Measurements from ENCODE around the gene ACTN4. TPM values are rescaled to one million over a fixed set of nuclear protein-coding genes. Genes with fewer than 3 reads are reported as not detected.
A peak's percentile ranks its signal among the peaks of the same experiment; 100 is the strongest.

The ACTN4 gene
- total RNA-seq, 2 experiments from 2014 or later, result 337 to 354 TPM

GRCh38 chr19:38665219-38665931, 17.9 kb downstream of the ACTN4 start:
- DNase-seq, result no peak
- Mint-ChIP-seq H3K9me3 (no peaks in the 10 kb centered on the region), H3K36me3 (ENCODE audit: low read depth) (peaks cover 51% of the 10 kb centered on the region), H3K4me3 (no peak overlapping the region), H3K4me1 (peaks cover 88% of the 10 kb centered on the region), H3K27ac (peak overlapping the region; percentile 62), H3K27me3 (no peaks in the 10 kb centered on the region)
- ChIA-PET POLR2A (no interaction called here), CTCF (interaction anchor here (1.3 to 1.5 kb wide), 3 partner anchors 9 to 107 kb away, joined by 3 to 4 read pairs (median 4); no protein-coding TSS in a partner anchor)

GRCh38 chr19:38665950-38666662, 18.7 kb downstream of the ACTN4 start:
- no peak overlapping the region for H3K4me3 Mint-ChIP-seq
- H3K27me3 Mint-ChIP-seq, result no peaks in the 10 kb centered on the region
- H3K27ac Mint-ChIP-seq, result peak overlapping the region; percentile 62
- ChIA-PET POLR2A (no interaction called here), CTCF (interaction anchor here (0.6 to 1.5 kb wide), 3 partner anchors 20 to 108 kb away, joined by 3 to 4 read pairs (median 3); no protein-coding TSS in a partner anchor)
- H3K9me3 Mint-ChIP-seq, result no peaks in the 10 kb centered on the region
- no peak for DNase-seq
- peaks cover 88% of the 10 kb centered on the region for H3K4me1 Mint-ChIP-seq
- peaks cover 50% of the 10 kb centered on the region for H3K36me3 Mint-ChIP-seq (ENCODE audit: low read depth)

- H3K36me3 Mint-ChIP-seq (ENCODE audit: low read depth), result peaks cover 47% of the 10 kb centered on the region
Observed at GRCh38 chr19:38666663-38667511, 19.4 kb downstream of the ACTN4 start.

GRCh38 chr19:38667661-38668171, 20.3 kb downstream of the ACTN4 start:
- no peaks in the 10 kb centered on the region for H3K27me3 Mint-ChIP-seq
- ChIA-PET CTCF (interaction anchor here (0.6 kb wide), 1 partner anchor 773 kb away, joined by 3 read pairs; no protein-coding TSS in a partner anchor), POLR2A (no interaction called here)
- H3K9me3 Mint-ChIP-seq, result no peaks in the 10 kb centered on the region
- no peak overlapping the region for H3K4me3 Mint-ChIP-seq
- DNase-seq, result no peak
- H3K36me3 Mint-ChIP-seq (ENCODE audit: low read depth), result peaks cover 45% of the 10 kb centered on the region
- H3K27ac Mint-ChIP-seq, result peak overlapping the region; percentile 63
- peaks cover 87% of the 10 kb centered on the region for H3K4me1 Mint-ChIP-seq

More at GRCh38 chr19:38666663-38667511, 19.4 kb downstream of the ACTN4 start:
- Mint-ChIP-seq H3K27ac (peak overlapping the region; percentile 68), H3K4me1 (peaks cover 92% of the 10 kb centered on the region), H3K9me3 (no peaks in the 10 kb centered on the region), H3K4me3 (no peak overlapping the region), H3K27me3 (no peaks in the 10 kb centered on the region)
- ChIA-PET CTCF (interaction anchor here (0.9 kb wide), 1 partner anchor 103 kb away, joined by 3 read pairs; no protein-coding TSS in a partner anchor), POLR2A (no interaction called here)
- peak; percentile 43 for DNase-seq

GRCh38 chr19:38669552-38669951, 22.1 kb downstream of the ACTN4 start:
- H3K36me3 Mint-ChIP-seq (ENCODE audit: low read depth), result peaks cover 39% of the 10 kb centered on the region
- H3K27me3 Mint-ChIP-seq, result no peaks in the 10 kb centered on the region
- peak overlapping the region; percentile 81 for H3K27ac Mint-ChIP-seq
- no peaks in the 10 kb centered on the region for H3K9me3 Mint-ChIP-seq
- CTCF ChIA-PET, result interaction anchor here (1.0 to 2.4 kb wide), 8 partner anchors 8 to 100 kb away, joined by 3 to 8 read pairs (median 5); no protein-coding TSS in a partner anchor
- POLR2A ChIA-PET, result no interaction called here
- DNase-seq, result peak; percentile 62
- peak overlapping the region; percentile 54 for H3K4me3 Mint-ChIP-seq
- peaks cover 77% of the 10 kb centered on the region for H3K4me1 Mint-ChIP-seq

- Mint-ChIP-seq H3K36me3 (ENCODE audit: low read depth) (peaks cover 39% of the 10 kb centered on the region), H3K27ac (no peak overlapping the region), H3K4me3 (no peak overlapping the region), H3K4me1 (peaks cover 80% of the 10 kb centered on the region), H3K27me3 (no peaks in the 10 kb centered on the region), H3K9me3 (no peaks in the 10 kb centered on the region)
- ChIA-PET CTCF (interaction anchor here (0.6 to 2.4 kb wide), 9 partner anchors 8 to 547 kb away, joined by 3 to 8 read pairs (median 3); partner anchors contain the start of genes ACTN4, MRPS12 and SARS2), POLR2A (no interaction called here)
- DNase-seq, result no peak
Observed at GRCh38 chr19:38670921-38671398, 23.5 kb downstream of the ACTN4 start.

GRCh38 chr19:38671654-38672053, 24.2 kb downstream of the ACTN4 start:
- CTCF ChIA-PET, result interaction anchor here (0.5 to 1.2 kb wide), 4 partner anchors 9 to 216 kb away, joined by 3 to 4 read pairs (median 3); partner anchors contain the start of gene ACTN4
- H3K36me3 Mint-ChIP-seq (ENCODE audit: low read depth), result peaks cover 39% of the 10 kb centered on the region
- POLR2A ChIA-PET, result no interaction called here
- peaks cover 80% of the 10 kb centered on the region for H3K4me1 Mint-ChIP-seq
- no peak for DNase-seq
- H3K9me3 Mint-ChIP-seq, result no peaks in the 10 kb centered on the region
- no peak overlapping the region for H3K27ac Mint-ChIP-seq
- H3K4me3 Mint-ChIP-seq, result no peak overlapping the region
- no peaks in the 10 kb centered on the region for H3K27me3 Mint-ChIP-seq

- ChIA-PET CTCF (no interaction called here), POLR2A (no interaction called here)
- Mint-ChIP-seq H3K4me3 (no peak overlapping the region), H3K9me3 (no peaks in the 10 kb centered on the region), H3K27ac (no peak overlapping the region), H3K27me3 (no peaks in the 10 kb centered on the region), H3K4me1 (peaks cover 80% of the 10 kb centered on the region), H3K36me3 (ENCODE audit: low read depth) (peaks cover 39% of the 10 kb centered on the region)
- no peak for DNase-seq
Observed at GRCh38 chr19:38673030-38673429, 25.6 kb downstream of the ACTN4 start.

- H3K4me3 Mint-ChIP-seq, result no peak overlapping the region
- no peak overlapping the region for H3K27ac Mint-ChIP-seq
- H3K4me1 Mint-ChIP-seq, result peaks cover 80% of the 10 kb centered on the region
- POLR2A ChIA-PET, result no interaction called here
- H3K36me3 Mint-ChIP-seq (ENCODE audit: low read depth), result peaks cover 32% of the 10 kb centered on the region
- no peaks in the 10 kb centered on the region for H3K27me3 Mint-ChIP-seq
- CTCF ChIA-PET, result interaction anchor here (1.0 to 1.4 kb wide), 5 partner anchors 9 to 195 kb away, joined by 3 read pairs; no protein-coding TSS in a partner anchor
- no peak for DNase-seq
- H3K9me3 Mint-ChIP-seq, result no peaks in the 10 kb centered on the region
Observed at GRCh38 chr19:38674388-38675171, 27.1 kb downstream of the ACTN4 start.

GRCh38 chr19:38675611-38676010, 28.2 kb downstream of the ACTN4 start:
- H3K4me3 Mint-ChIP-seq, result no peak overlapping the region

GRCh38 chr19:38676023-38676877, 28.8 kb downstream of the ACTN4 start:
- Mint-ChIP-seq H3K4me3 (peak overlapping the region; percentile 15), H3K9me3 (no peaks in the 10 kb centered on the region), H3K27ac (no peak overlapping the region), H3K36me3 (ENCODE audit: low read depth) (peaks cover 26% of the 10 kb centered on the region), H3K4me1 (peaks cover 83% of the 10 kb centered on the region), H3K27me3 (no peaks in the 10 kb centered on the region)
- no peak for DNase-seq
- CTCF ChIA-PET, result interaction anchor here (1.3 kb wide), 1 partner anchor 193 kb away, joined by 3 read pairs; no protein-coding TSS in a partner anchor
- POLR2A ChIA-PET, result no interaction called here

More at GRCh38 chr19:38675611-38676010, 28.2 kb downstream of the ACTN4 start:
- no peak for DNase-seq
- ChIA-PET CTCF (interaction anchor here (1.0 to 1.4 kb wide), 3 partner anchors 18 to 194 kb away, joined by 3 read pairs; no protein-coding TSS in a partner anchor), POLR2A (no interaction called here)
- peak overlapping the region; percentile 79 for H3K27ac Mint-ChIP-seq
- H3K9me3 Mint-ChIP-seq, result no peaks in the 10 kb centered on the region
- peaks cover 27% of the 10 kb centered on the region for H3K36me3 Mint-ChIP-seq (ENCODE audit: low read depth)
- H3K27me3 Mint-ChIP-seq, result no peaks in the 10 kb centered on the region
- peaks cover 81% of the 10 kb centered on the region for H3K4me1 Mint-ChIP-seq
